Measurements from ENCODE around the gene TMEM59L.

DNA sequence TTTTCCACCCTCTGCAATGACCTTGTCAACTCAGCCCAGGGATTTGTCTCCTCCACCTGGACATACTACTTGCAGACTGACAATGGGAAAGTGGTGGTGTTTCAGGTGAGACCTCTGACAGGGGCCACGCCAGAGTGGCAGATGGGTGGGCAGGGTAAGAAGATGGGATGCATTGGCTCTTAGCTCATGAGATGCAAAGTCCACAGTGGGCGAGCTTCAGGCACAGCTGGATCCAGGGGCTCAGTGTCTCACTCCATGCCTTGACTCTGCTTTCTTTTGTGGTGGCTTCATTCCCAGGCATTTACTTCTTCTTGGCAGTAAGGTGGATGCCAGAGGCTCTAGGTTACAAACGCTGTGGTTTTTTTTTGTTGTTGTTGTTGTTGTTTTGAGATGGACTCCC is 3.4 kb downstream of the TMEM59L start:
- TF ChIP-seq, protein P1, sequence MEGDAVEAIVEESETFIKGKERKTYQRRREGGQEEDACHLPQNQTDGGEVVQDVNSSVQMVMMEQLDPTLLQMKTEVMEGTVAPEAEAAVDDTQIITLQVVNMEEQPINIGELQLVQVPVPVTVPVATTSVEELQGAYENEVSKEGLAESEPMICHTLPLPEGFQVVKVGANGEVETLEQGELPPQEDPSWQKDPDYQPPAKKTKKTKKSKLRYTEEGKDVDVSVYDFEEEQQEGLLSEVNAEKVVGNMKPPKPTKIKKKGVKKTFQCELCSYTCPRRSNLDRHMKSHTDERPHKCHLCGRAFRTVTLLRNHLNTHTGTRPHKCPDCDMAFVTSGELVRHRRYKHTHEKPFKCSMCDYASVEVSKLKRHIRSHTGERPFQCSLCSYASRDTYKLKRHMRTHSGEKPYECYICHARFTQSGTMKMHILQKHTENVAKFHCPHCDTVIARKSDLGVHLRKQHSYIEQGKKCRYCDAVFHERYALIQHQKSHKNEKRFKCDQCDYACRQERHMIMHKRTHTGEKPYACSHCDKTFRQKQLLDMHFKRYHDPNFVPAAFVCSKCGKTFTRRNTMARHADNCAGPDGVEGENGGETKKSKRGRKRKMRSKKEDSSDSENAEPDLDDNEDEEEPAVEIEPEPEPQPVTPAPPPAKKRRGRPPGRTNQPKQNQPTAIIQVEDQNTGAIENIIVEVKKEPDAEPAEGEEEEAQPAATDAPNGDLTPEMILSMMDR (IDR thresholded peaks at IDR 0.05; ENCODE audit: low read depth, low read length, missing input control) = no peak
- TF ChIP-seq SP1 (IDR thresholded peaks at IDR 0.05) = no peak
- no peak for TF ChIP-seq TAF1 (conservative IDR thresholded peaks at IDR 0.05)
- TF ChIP-seq YY1 (IDR thresholded peaks at IDR 0.05) = no peak
- TF ChIP-seq JUND (IDR thresholded peaks at IDR 0.05) = no peak
- TF ChIP-seq, protein P2, sequence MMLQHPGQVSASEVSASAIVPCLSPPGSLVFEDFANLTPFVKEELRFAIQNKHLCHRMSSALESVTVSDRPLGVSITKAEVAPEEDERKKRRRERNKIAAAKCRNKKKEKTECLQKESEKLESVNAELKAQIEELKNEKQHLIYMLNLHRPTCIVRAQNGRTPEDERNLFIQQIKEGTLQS (IDR thresholded peaks at IDR 0.05) = no peak
- no peak for TF ChIP-seq FOXA1 (IDR thresholded peaks at IDR 0.05)
- no peak for TF ChIP-seq GABPA (IDR thresholded peaks at IDR 0.05 in 1 of 2, conservative IDR thresholded peaks at IDR 0.05 in 1 of 2)
- TF ChIP-seq, protein P3, sequence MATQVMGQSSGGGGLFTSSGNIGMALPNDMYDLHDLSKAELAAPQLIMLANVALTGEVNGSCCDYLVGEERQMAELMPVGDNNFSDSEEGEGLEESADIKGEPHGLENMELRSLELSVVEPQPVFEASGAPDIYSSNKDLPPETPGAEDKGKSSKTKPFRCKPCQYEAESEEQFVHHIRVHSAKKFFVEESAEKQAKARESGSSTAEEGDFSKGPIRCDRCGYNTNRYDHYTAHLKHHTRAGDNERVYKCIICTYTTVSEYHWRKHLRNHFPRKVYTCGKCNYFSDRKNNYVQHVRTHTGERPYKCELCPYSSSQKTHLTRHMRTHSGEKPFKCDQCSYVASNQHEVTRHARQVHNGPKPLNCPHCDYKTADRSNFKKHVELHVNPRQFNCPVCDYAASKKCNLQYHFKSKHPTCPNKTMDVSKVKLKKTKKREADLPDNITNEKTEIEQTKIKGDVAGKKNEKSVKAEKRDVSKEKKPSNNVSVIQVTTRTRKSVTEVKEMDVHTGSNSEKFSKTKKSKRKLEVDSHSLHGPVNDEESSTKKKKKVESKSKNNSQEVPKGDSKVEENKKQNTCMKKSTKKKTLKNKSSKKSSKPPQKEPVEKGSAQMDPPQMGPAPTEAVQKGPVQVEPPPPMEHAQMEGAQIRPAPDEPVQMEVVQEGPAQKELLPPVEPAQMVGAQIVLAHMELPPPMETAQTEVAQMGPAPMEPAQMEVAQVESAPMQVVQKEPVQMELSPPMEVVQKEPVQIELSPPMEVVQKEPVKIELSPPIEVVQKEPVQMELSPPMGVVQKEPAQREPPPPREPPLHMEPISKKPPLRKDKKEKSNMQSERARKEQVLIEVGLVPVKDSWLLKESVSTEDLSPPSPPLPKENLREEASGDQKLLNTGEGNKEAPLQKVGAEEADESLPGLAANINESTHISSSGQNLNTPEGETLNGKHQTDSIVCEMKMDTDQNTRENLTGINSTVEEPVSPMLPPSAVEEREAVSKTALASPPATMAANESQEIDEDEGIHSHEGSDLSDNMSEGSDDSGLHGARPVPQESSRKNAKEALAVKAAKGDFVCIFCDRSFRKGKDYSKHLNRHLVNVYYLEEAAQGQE (IDR thresholded peaks at IDR 0.05) = no peak
- no peak for TF ChIP-seq RAD21 (IDR thresholded peaks at IDR 0.05)
- TF ChIP-seq, protein P4, sequence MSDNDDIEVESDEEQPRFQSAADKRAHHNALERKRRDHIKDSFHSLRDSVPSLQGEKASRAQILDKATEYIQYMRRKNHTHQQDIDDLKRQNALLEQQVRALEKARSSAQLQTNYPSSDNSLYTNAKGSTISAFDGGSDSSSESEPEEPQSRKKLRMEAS (IDR thresholded peaks at IDR 0.05) = no peak
- no peak for TF ChIP-seq RXRA (IDR thresholded peaks at IDR 0.05)
- TF ChIP-seq, protein P5, sequence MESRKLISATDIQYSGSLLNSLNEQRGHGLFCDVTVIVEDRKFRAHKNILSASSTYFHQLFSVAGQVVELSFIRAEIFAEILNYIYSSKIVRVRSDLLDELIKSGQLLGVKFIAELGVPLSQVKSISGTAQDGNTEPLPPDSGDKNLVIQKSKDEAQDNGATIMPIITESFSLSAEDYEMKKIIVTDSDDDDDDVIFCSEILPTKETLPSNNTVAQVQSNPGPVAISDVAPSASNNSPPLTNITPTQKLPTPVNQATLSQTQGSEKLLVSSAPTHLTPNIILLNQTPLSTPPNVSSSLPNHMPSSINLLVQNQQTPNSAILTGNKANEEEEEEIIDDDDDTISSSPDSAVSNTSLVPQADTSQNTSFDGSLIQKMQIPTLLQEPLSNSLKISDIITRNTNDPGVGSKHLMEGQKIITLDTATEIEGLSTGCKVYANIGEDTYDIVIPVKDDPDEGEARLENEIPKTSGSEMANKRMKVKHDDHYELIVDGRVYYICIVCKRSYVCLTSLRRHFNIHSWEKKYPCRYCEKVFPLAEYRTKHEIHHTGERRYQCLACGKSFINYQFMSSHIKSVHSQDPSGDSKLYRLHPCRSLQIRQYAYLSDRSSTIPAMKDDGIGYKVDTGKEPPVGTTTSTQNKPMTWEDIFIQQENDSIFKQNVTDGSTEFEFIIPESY (IDR thresholded peaks at IDR 0.05) = no peak
- no peak for TF ChIP-seq EGR1 (IDR thresholded peaks at IDR 0.05; ENCODE audit: low read depth in 2 of 2)
